HL-60 (cell line): ENCODE data around the gene OIP5.

ENCODE experiments used
- CTCF ChIP-seq: IDR thresholded peaks from one replicate; pipeline ENCODE4 v1.5.1; 2011; ENCODE audit warnings: low read length, control low read depth, inconsistent platforms; ENCODE audit not compliant: insufficient read depth
- GABPA ChIP-seq: IDR thresholded peaks from 2 replicates; pipeline ENCODE4 v1.6.1; 2012; ENCODE audit warnings: low read depth
- POLR2AphosphoS5 ChIP-seq: IDR thresholded peaks from 2 replicates; pipeline ENCODE4 v1.6.1; 2012; ENCODE audit warnings: low read depth
- SPI1 ChIP-seq: IDR thresholded peaks from 2 replicates; pipeline ENCODE4 v1.6.1; 2012; ENCODE audit warnings: low read depth, mild to moderate bottlenecking, borderline replicate concordance
- TF ChIP-seq, protein P1 (sequence below): IDR thresholded peaks from 2 replicates; pipeline ENCODE4 v1.6.1; 2012; ENCODE audit warnings: low read depth; ENCODE audit not compliant: insufficient replicate concordance

DNA sequence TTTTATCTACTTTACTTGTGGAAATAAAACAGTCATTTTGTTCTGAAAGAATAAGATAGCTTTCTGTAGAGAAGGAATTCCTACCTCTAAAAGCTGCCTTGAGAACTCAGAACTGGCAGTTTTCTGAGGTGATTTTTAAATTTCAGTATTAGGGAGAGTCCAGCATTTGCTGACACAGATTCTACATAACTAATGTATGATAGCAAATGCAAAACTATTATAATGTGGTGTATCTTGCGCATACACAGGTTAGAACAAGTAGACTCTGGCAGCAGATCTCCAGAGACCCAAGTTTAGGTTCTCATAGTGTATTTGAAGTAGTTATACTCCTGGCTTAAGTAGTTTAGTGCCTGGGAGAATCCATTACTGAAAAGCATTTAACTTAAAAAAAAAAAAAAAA, 30.8 kb downstream of the OIP5 start:
- TF ChIP-seq POLR2AphosphoS5 (no peak), SPI1 (no peak), CTCF (no peak), GABPA (no peak)
- TF ChIP-seq, protein P1, sequence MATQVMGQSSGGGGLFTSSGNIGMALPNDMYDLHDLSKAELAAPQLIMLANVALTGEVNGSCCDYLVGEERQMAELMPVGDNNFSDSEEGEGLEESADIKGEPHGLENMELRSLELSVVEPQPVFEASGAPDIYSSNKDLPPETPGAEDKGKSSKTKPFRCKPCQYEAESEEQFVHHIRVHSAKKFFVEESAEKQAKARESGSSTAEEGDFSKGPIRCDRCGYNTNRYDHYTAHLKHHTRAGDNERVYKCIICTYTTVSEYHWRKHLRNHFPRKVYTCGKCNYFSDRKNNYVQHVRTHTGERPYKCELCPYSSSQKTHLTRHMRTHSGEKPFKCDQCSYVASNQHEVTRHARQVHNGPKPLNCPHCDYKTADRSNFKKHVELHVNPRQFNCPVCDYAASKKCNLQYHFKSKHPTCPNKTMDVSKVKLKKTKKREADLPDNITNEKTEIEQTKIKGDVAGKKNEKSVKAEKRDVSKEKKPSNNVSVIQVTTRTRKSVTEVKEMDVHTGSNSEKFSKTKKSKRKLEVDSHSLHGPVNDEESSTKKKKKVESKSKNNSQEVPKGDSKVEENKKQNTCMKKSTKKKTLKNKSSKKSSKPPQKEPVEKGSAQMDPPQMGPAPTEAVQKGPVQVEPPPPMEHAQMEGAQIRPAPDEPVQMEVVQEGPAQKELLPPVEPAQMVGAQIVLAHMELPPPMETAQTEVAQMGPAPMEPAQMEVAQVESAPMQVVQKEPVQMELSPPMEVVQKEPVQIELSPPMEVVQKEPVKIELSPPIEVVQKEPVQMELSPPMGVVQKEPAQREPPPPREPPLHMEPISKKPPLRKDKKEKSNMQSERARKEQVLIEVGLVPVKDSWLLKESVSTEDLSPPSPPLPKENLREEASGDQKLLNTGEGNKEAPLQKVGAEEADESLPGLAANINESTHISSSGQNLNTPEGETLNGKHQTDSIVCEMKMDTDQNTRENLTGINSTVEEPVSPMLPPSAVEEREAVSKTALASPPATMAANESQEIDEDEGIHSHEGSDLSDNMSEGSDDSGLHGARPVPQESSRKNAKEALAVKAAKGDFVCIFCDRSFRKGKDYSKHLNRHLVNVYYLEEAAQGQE, result no peak
